K562 (cell line): Measurements from ENCODE around the gene FAM227B. TPM values are rescaled to one million over a fixed set of nuclear protein-coding genes. Genes with fewer than 3 reads are reported as not detected.

Source experiments
- ATAC-seq: fragments of 200-7000 bp; cut with Tn5 transposase; 3 replicates; pipeline ENCODE4 v1.9.1; 2020; ENCODE audit warnings: moderate library complexity
- BruUV-seq: library from RNA; stranded (reverse); fragments of 400-500 nt; replicated peaks from 2 replicates; lab custom pipeline; 2021; lab: Mats Ljungman, UMichigan
- CTCF ChIA-PET: fragments of 300-600 bp; formaldehyde crosslinking; extraction: SDS; loops from one replicate; lab custom pipeline; 2021; ENCODE audit warnings: low intra/inter-chr PET ratio; lab: Yijun Ruan, JAX
- POLR2A ChIA-PET: fragments of 300-600, 350-650 bp; sonication (Branson Sonifier 250); formaldehyde crosslinking; extraction: SDS; loops from one replicate; lab custom pipeline; 2021; ENCODE audit warnings: antibody characterized with exemption, inconsistent platforms; lab: Yijun Ruan, JAX
- DNase-seq, 4 experiments: peaks; one replicate each; pipeline versions ENCODE4 v3.0.0 to v3.0.0-alpha.2; 2011 to 2018; ENCODE audit warnings: low spot score in 3 of 4, mixed read lengths in 3 of 4; ENCODE audit errors: extremely low read depth in 1 of 4
- FAIRE-seq: peaks from 2 replicates; lab custom pipeline; 2011; peaks lifted over from hg19 to GRCh38; lab: Jason Lieb, UNC
- H2AFZ ChIP-seq: 2 replicates; pipeline ENCODE4 v1.6.0; 2011; ENCODE audit warnings: low read depth, low read length, control low read depth, inconsistent platforms
- H3K27ac ChIP-seq: fragments of 200-600 bp; 3 replicates; pipeline ENCODE4 v1.8.0; 2011; ENCODE audit warnings: low read depth, mild to moderate bottlenecking, control low read depth, inconsistent platforms, low read length, moderate library complexity, mixed read lengths; ENCODE audit errors: extremely low read depth
- H3K27me3 ChIP-seq, 2 experiments: fragments of 300-600 bp in 1 of 2; 2 replicates in 1 of 2; 3 replicates in 1 of 2; pipeline versions ENCODE4 v1.6.0 to v1.8.0; 2011; ENCODE audit warnings: inconsistent platforms in 2 of 2, low read length in 2 of 2, mild to moderate bottlenecking in 1 of 2, mixed read lengths in 1 of 2, moderate library complexity in 1 of 2; ENCODE audit not compliant: control insufficient read depth in 2 of 2, insufficient read depth in 2 of 2
- H3K36me3 ChIP-seq: fragments of 300-600 bp; 3 replicates; pipeline ENCODE4 v1.8.0; 2011; ENCODE audit warnings: mild to moderate bottlenecking, low read length, inconsistent platforms; ENCODE audit not compliant: control insufficient read depth, insufficient read depth
- H3K4me1 ChIP-seq, 2 experiments: fragments of 200-600 bp in 1 of 2; replicated peaks in 1 of 2; 2 replicates in 1 of 2; 3 replicates in 1 of 2; pipeline versions ENCODE4 v1.5.1 to v1.8.0; 2011; ENCODE audit warnings: inconsistent platforms in 2 of 2, low read length in 2 of 2, mild to moderate bottlenecking in 1 of 2, mixed read lengths in 1 of 2, moderate library complexity in 1 of 2; ENCODE audit not compliant: control insufficient read depth in 2 of 2, insufficient read depth in 2 of 2
- H3K4me2 ChIP-seq: 2 replicates; pipeline ENCODE4 v1.6.1; 2011; ENCODE audit warnings: low read length, control low read depth, inconsistent platforms, mixed read lengths; ENCODE audit not compliant: insufficient read depth
- H3K4me3 ChIP-seq: fragments of 200-600 bp; sonication (generic), shearing (Covaris generic); 2 replicates; pipeline ENCODE4 v1.5.1; 2016; ENCODE audit warnings: control low read depth, inconsistent platforms
- H3K79me2 ChIP-seq: fragments of 200-600 bp; 3 replicates; pipeline ENCODE4 v1.8.0; 2011; ENCODE audit warnings: low read length, inconsistent platforms; ENCODE audit not compliant: control insufficient read depth, insufficient read depth
- H3K9ac ChIP-seq, 2 experiments: 2 replicates each; pipeline versions ENCODE4 v1.6.0 to v1.6.1; 2011; ENCODE audit warnings: low read depth in 2 of 2, low read length in 2 of 2, control low read depth in 1 of 2, inconsistent platforms in 1 of 2, mild to moderate bottlenecking in 1 of 2, mixed read lengths in 1 of 2; ENCODE audit not compliant: insufficient read depth in 1 of 2
- H3K9me1 ChIP-seq: one replicate; pipeline ENCODE4 v1.6.0; 2011; ENCODE audit warnings: inconsistent platforms, mild to moderate bottlenecking, low read length, moderate library complexity; ENCODE audit not compliant: control insufficient read depth, insufficient read depth
- H3K9me3 ChIP-seq: replicated peaks from 2 replicates; pipeline ENCODE4 v1.5.1; 2011; ENCODE audit warnings: low read depth, low read length, inconsistent platforms; ENCODE audit not compliant: control insufficient read depth, insufficient read depth
- H4K20me1 ChIP-seq: replicated peaks from 2 replicates; pipeline ENCODE4 v1.6.1; 2011; ENCODE audit warnings: low read length, inconsistent platforms, mixed read lengths; ENCODE audit not compliant: control insufficient read depth, insufficient read depth
- EP400 ChIP-seq: fragments of 450-650 bp; IDR thresholded peaks from 2 replicates; pipeline ENCODE4 v1.6.1; 2017; ENCODE audit warnings: antibody characterized with exemption, mild to moderate bottlenecking, moderate library complexity
- KDM1A ChIP-seq, 2 experiments: fragments of 450-650 bp; IDR thresholded peaks; 2 replicates each; pipeline ENCODE4 v1.6.1; 2016; ENCODE audit warnings: mild to moderate bottlenecking in 2 of 2
- KDM4B ChIP-seq, 2 experiments: fragments of 450-650 bp in 1 of 2; sonication (generic) in 1 of 2; IDR thresholded peaks; 2 replicates each; pipeline ENCODE4 v1.6.1; 2016 to 2017; ENCODE audit warnings: borderline replicate concordance in 2 of 2, antibody characterized with exemption in 1 of 2, low read depth in 1 of 2, mild to moderate bottlenecking in 1 of 2
- MEF2A ChIP-seq: IDR thresholded peaks from 2 replicates; pipeline ENCODE4 v1.6.1; 2011; ENCODE audit warnings: low read depth, mild to moderate bottlenecking, low read length, moderate library complexity; ENCODE audit not compliant: control insufficient read depth
- MEF2D ChIP-seq: conservative IDR thresholded peaks from 2 replicates; pipeline ENCODE4 v1.6.1; 2016; ENCODE audit warnings: low read depth, missing genetic modification characterization, missing compliant biosample characterization
- NRF1 ChIP-seq, 2 experiments: fragments of 450-650 bp; IDR thresholded peaks in 1 of 2; conservative IDR thresholded peaks in 1 of 2; 2 replicates each; pipeline ENCODE4 v1.6.1; 2014; ENCODE audit warnings: mild to moderate bottlenecking in 2 of 2
- PML ChIP-seq: IDR thresholded peaks from 2 replicates; pipeline ENCODE4 v1.6.1; 2012; ENCODE audit warnings: low read length, inconsistent platforms
- RAD51 ChIP-seq: fragments of 450-650 bp; IDR thresholded peaks from 2 replicates; pipeline ENCODE4 v1.7.1; 2016; ENCODE audit warnings: low read depth, mild to moderate bottlenecking, borderline replicate concordance
- TARDBP ChIP-seq: fragments of 450-650 bp; IDR thresholded peaks from 2 replicates; pipeline ENCODE4 v1.6.1; 2016
- TCF7 ChIP-seq: sonication (generic); IDR thresholded peaks from 2 replicates; pipeline ENCODE4 v1.6.1; 2016; ENCODE audit warnings: antibody characterized with exemption, borderline replicate concordance
- ZNF584 ChIP-seq: fragments of 200-800 bp; sonication (Bioruptor generic); IDR thresholded peaks from 2 replicates; pipeline ENCODE4 v1.6.1; 2016; ENCODE audit warnings: low read depth, mild to moderate bottlenecking, missing genetic modification characterization, missing compliant biosample characterization
- WGBS: fragments of 100-300 bp; shearing (Covaris generic); methylation state at CpG from one replicate; pipeline ENCODE4 v1.1.6; 2016; ENCODE audit warnings: low coverage, mixed read lengths; ENCODE audit not compliant: insufficient coverage; ENCODE audit errors: missing lambda C conversion rate; 5-methylcytosine and 5-hydroxymethylcytosine counted together
- in situ Hi-C: fragments of 300-500 bp; cut with MboI; formaldehyde crosslinking; loops from 4 replicates; pipeline ENCODE4 v1.15.0; 2018; ENCODE audit warnings: inconsistent platforms, mixed read lengths
- intact Hi-C: fragments of 100-400 bp; cut with micrococcal nuclease; formaldehyde crosslinking; loops from 2 replicates; pipeline ENCODE4 v1.14.2; 2022
- polyA plus RNA-seq, 8 experiments: library from polyadenylated mRNA; depleted of rRNA in 4 of 8; stranded (reverse) in 5 of 8; unstranded in 3 of 8; fragments of >200 nt; fragmentation: Nextera tagmentation in 2 of 8; fragmentation: Illumina TruSeq in 1 of 8; extraction: Ambion mirVana in 2 of 8; extraction: Trizol in 1 of 8; gene quantifications; 2 replicates each; pipeline versions ENCODE4 v1.2.1 to v1.2.3, GENCODE V29; 2011 to 2014; ENCODE audit warnings: inconsistent platforms in 1 of 8, missing spikeins in 1 of 8
- total RNA-seq, 7 experiments: library from RNA; depleted of rRNA in 6 of 7; stranded (reverse); fragments of >200 nt in 6 of 7; fragmentation: Illumina TruSeq in 2 of 7; extraction: Trizol in 2 of 7; gene quantifications; 2 replicates each; pipeline versions ENCODE4 v1.2.1 to v1.2.3, GENCODE V29; 2011 to 2021; ENCODE audit warnings: low replicate concordance in 1 of 7
- TF ChIP-seq, protein P1 (sequence below), 2 experiments: fragments of 450-650 bp in 1 of 2; sonication (generic) in 1 of 2; formaldehyde crosslinking; conservative IDR thresholded peaks; 2 replicates each; pipeline versions ENCODE4 v1.4.0 to v1.8.1; 2020 to 2022; ENCODE audit warnings: mild to moderate bottlenecking in 1 of 2, missing genetic modification reagents in 1 of 2
- TF ChIP-seq, protein P2 (sequence below): sonication (generic); formaldehyde crosslinking; IDR thresholded peaks from 2 replicates; pipeline ENCODE4 v1.8.1; 2023; ENCODE audit warnings: mild to moderate bottlenecking, missing genetic modification reagents

Gene FAM227B
- total and polyA plus RNA-seq, 9 of the 15 experiments (the other 6 are each of a cell fraction or from before 2014, with no cell fraction given): 5.1 to 12.5 (median 11.2) TPM

DNA sequence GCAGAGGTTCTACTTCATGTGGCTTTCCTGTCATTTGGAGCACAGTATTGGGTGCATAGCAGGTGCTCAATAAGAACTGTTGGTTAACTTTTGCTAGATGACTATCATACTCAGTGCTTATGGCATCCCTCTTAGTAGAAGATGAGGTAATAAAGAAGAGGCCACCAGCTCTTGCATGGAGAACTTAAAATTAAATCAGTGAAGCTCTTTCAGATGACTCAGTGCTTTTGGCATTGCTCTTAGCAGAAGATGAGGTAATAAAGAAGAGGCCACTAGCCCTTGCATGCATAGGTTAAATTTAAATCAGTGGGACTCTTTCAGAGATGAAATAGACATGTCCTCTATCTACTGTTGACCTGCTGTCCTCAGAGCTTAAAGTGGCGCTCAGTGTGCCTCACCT lies 307.0 kb downstream of the FAM227B start:
- Histone ChIP-seq H3K36me3 (peaks cover 16% of the 10 kb centered on the region), H4K20me1 (no peaks in the 10 kb centered on the region), H3K4me1 (no peaks in the 10 kb centered on the region), H3K4me2 (no peak overlapping the region), H3K27ac (no peak overlapping the region), H3K79me2 (no peaks in the 10 kb centered on the region), H3K9me1 (no peaks in the 10 kb centered on the region), H3K9ac (no peak overlapping the region), H3K4me3 (no peak overlapping the region), H3K9me3 (no peaks in the 10 kb centered on the region), H3K27me3 (no peaks in the 10 kb centered on the region), H2AFZ (no peak overlapping the region)
- intact Hi-C loops (no loop called here), in situ Hi-C loops (no loop called here)
- no peak for TF ChIP-seq EP400
- no peak for TF ChIP-seq KDM4B (IDR thresholded peaks at IDR 0.05; ENCODE audit: borderline replicate concordance in 2 of 2, low read depth in 1 of 2)
- TF ChIP-seq KDM1A (IDR thresholded peaks at IDR 0.05): 0 out of 4 replicates have a peak, but pooled peaks of 1 of the 2 experiments have one; percentile 10
- no peak for ATAC-seq
- 75% methylated on average over 1 of the region's 1 CpG for WGBS
- CTCF ChIA-PET: no interaction called here
- BruUV-seq: no TSS peak
- no peak for FAIRE-seq
- no peak for DNase-seq
- POLR2A ChIA-PET: no interaction called here

DNA sequence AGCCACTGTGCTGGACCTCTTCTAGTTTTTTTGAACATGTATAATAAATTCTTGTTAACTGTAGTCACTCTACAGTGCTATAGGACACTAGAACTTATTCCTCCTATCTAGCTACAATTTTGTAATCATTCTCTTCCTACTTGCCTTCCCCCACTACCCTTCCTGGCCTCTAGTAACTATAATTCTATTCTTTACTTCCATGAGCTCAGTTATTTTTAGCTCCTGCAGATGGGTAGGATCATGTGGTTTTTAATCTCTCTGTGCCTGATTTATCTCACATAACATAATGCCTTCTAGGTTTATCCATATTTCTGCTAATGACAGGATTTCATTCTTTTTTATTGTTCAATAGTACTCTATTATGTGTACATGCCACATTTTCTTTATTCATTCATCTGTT lies 310.7 kb downstream of the FAM227B start:
- Histone ChIP-seq H3K9me3 (no peaks in the 10 kb centered on the region), H3K4me2 (no peak overlapping the region), H3K4me1 (no peaks in the 10 kb centered on the region), H3K4me3 (no peak overlapping the region), H3K27ac (no peak overlapping the region), H4K20me1 (no peaks in the 10 kb centered on the region), H3K9ac (no peak overlapping the region), H3K36me3 (peaks cover 33% of the 10 kb centered on the region; the same call in 2 of the 3 replicates), H3K27me3 (no peaks in the 10 kb centered on the region), H3K9me1 (no peaks in the 10 kb centered on the region), H2AFZ (no peak overlapping the region), H3K79me2 (no peaks in the 10 kb centered on the region)
- POLR2A ChIA-PET: interaction anchor here (0.6 to 2.1 kb wide), 2 partner anchors 10 to 43 kb away, joined by 3 to 5 read pairs; no protein-coding TSS in a partner anchor
- in situ Hi-C loops (no loop called here), intact Hi-C loops (no loop called here)
- BruUV-seq: no TSS peak
- CTCF ChIA-PET: no interaction called here
- DNase-seq (no peak), ATAC-seq (no peak), FAIRE-seq (no peak)
- TF ChIP-seq RAD51 (no peak), TARDBP (no peak), TCF7 (no peak), MEF2D (tag) (peak; percentile 70), PML (no peak), ZNF584 (no peak), NRF1 (conservative IDR thresholded peaks at IDR 0.05 in 1 of 2, IDR thresholded peaks at IDR 0.05 in 1 of 2) (no peak), MEF2A (peak; percentile 8; the same call in 1 of the 2 replicates)
- TF ChIP-seq, protein P1, sequence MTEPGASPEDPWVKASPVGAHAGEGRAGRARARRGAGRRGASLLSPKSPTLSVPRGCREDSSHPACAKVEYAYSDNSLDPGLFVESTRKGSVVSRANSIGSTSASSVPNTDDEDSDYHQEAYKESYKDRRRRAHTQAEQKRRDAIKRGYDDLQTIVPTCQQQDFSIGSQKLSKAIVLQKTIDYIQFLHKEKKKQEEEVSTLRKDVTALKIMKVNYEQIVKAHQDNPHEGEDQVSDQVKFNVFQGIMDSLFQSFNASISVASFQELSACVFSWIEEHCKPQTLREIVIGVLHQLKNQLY (CRISPR knock-in tag; conservative IDR thresholded peaks at IDR 0.05): no peak
- TF ChIP-seq, protein P2, sequence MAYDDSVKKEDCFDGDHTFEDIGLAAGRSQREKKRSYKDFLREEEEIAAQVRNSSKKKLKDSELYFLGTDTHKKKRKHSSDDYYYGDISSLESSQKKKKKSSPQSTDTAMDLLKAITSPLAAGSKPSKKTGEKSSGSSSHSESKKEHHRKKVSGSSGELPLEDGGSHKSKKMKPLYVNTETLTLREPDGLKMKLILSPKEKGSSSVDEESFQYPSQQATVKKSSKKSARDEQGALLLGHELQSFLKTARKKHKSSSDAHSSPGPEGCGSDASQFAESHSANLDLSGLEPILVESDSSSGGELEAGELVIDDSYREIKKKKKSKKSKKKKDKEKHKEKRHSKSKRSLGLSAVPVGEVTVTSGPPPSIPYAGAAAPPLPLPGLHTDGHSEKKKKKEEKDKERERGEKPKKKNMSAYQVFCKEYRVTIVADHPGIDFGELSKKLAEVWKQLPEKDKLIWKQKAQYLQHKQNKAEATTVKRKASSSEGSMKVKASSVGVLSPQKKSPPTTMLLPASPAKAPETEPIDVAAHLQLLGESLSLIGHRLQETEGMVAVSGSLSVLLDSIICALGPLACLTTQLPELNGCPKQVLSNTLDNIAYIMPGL (CRISPR knock-in tag): no peak
